Measurements from ENCODE around the gene NATD1.

The NATD1 gene

DNA sequence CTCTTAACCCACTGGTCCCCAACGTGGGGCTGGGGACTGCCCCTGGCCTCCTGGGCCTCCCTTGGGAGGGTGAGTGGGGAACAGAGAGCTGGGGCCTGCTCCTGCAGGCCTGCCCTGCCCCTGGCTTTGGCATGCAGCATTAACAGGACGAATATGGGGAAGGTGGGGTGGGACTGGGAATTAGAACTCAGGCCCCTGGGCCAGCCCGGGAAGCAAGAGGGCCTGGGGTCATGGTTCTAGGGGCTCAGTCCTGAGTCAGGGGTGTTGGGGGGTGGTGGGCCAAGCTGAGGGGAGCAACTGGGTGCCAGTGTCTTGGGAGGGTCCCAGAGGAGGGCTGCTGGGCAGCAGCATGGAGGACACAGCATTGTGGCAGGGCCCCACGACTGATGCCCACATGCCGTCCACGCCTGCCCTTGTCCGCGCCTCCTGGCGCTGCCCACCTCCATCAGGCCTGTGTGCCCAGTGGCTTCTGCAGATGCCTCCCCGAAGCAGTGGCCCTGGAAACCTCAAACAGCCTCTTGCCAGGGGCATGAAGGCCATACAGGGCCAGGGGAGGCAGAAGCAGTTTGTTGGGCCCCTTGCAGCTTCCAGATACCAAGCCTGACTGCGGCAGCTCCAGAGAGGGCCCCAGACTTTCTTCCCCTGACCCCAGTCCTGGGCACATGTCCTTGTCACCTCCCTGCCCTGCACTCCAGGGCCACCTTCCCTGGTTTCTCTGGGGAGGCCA lies 36.1 kb upstream of the NATD1 start:
- TF ChIP-seq RAD21 (IDR thresholded peaks at IDR 0.05; ENCODE audit: low read depth) (no peak), YY1 (IDR thresholded peaks at IDR 0.05; ENCODE audit: low read depth) (no peak), TEAD4 (IDR thresholded peaks at IDR 0.05) (no peak), ZBTB7A (IDR thresholded peaks at IDR 0.05; ENCODE audit: low read depth) (no peak), CEBPB (IDR thresholded peaks at IDR 0.05) (no peak), NFIC (IDR thresholded peaks at IDR 0.05) (no peak), FOXM1 (IDR thresholded peaks at IDR 0.05; ENCODE audit: borderline replicate concordance, low read depth) (no peak)
- TF ChIP-seq, protein P1, sequence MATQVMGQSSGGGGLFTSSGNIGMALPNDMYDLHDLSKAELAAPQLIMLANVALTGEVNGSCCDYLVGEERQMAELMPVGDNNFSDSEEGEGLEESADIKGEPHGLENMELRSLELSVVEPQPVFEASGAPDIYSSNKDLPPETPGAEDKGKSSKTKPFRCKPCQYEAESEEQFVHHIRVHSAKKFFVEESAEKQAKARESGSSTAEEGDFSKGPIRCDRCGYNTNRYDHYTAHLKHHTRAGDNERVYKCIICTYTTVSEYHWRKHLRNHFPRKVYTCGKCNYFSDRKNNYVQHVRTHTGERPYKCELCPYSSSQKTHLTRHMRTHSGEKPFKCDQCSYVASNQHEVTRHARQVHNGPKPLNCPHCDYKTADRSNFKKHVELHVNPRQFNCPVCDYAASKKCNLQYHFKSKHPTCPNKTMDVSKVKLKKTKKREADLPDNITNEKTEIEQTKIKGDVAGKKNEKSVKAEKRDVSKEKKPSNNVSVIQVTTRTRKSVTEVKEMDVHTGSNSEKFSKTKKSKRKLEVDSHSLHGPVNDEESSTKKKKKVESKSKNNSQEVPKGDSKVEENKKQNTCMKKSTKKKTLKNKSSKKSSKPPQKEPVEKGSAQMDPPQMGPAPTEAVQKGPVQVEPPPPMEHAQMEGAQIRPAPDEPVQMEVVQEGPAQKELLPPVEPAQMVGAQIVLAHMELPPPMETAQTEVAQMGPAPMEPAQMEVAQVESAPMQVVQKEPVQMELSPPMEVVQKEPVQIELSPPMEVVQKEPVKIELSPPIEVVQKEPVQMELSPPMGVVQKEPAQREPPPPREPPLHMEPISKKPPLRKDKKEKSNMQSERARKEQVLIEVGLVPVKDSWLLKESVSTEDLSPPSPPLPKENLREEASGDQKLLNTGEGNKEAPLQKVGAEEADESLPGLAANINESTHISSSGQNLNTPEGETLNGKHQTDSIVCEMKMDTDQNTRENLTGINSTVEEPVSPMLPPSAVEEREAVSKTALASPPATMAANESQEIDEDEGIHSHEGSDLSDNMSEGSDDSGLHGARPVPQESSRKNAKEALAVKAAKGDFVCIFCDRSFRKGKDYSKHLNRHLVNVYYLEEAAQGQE (IDR thresholded peaks at IDR 0.05; ENCODE audit: low read depth), result no peak
- TF ChIP-seq, protein P2, sequence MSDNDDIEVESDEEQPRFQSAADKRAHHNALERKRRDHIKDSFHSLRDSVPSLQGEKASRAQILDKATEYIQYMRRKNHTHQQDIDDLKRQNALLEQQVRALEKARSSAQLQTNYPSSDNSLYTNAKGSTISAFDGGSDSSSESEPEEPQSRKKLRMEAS (IDR thresholded peaks at IDR 0.05), result no peak
- TF ChIP-seq, protein P3, sequence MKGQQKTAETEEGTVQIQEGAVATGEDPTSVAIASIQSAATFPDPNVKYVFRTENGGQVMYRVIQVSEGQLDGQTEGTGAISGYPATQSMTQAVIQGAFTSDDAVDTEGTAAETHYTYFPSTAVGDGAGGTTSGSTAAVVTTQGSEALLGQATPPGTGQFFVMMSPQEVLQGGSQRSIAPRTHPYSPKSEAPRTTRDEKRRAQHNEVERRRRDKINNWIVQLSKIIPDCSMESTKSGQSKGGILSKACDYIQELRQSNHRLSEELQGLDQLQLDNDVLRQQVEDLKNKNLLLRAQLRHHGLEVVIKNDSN (IDR thresholded peaks at IDR 0.05), result no peak

DNA sequence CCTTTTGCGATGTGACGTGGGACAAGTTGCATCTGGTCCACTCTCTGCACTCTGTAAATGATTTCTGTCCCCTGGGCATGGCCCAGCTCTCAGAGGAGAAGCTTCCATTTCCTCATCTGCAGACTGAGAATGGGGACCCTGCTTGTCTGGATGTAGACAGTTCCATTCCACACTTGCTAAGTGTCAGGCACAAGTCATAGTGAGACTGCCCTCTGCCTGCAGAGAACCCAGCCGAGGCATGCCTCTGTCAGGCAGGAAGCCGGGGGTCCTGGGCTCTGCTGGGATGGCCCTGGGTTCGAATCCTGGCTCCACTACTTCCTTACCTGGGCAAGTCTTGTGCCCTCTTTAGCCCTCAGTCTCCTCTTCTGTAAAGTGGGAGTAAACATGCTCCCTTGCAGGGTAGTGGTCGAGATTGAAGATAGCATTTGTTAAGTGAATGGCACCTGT lies 35.4 kb upstream of the NATD1 start:
- no peak for TF ChIP-seq CREB1 (IDR thresholded peaks at IDR 0.05; ENCODE audit: low read depth)
- no peak for TF ChIP-seq TEAD4 (IDR thresholded peaks at IDR 0.05)
- TF ChIP-seq RAD21 (IDR thresholded peaks at IDR 0.05; ENCODE audit: low read depth), result no peak
- TF ChIP-seq EGR1 (IDR thresholded peaks at IDR 0.05), result no peak
- no peak for TF ChIP-seq ZBTB7A (IDR thresholded peaks at IDR 0.05; ENCODE audit: low read depth)
- TF ChIP-seq, protein P3 (IDR thresholded peaks at IDR 0.05), result no peak
- TF ChIP-seq YY1 (IDR thresholded peaks at IDR 0.05; ENCODE audit: low read depth), result no peak
- TF ChIP-seq, protein P2 (IDR thresholded peaks at IDR 0.05), result no peak
- TF ChIP-seq TAF1 (IDR thresholded peaks at IDR 0.05; ENCODE audit: low read depth), result no peak
- no peak for TF ChIP-seq TCF12 (IDR thresholded peaks at IDR 0.05; ENCODE audit: low read depth)
- TF ChIP-seq FOXM1 (IDR thresholded peaks at IDR 0.05; ENCODE audit: borderline replicate concordance, low read depth), result no peak
- TF ChIP-seq CEBPB (IDR thresholded peaks at IDR 0.05), result no peak
- TF ChIP-seq NFIC (IDR thresholded peaks at IDR 0.05), result no peak
- no peak for TF ChIP-seq EP300 (IDR thresholded peaks at IDR 0.05; ENCODE audit: borderline replicate concordance)
- TF ChIP-seq, protein P1 (IDR thresholded peaks at IDR 0.05; ENCODE audit: low read depth), result no peak

DNA sequence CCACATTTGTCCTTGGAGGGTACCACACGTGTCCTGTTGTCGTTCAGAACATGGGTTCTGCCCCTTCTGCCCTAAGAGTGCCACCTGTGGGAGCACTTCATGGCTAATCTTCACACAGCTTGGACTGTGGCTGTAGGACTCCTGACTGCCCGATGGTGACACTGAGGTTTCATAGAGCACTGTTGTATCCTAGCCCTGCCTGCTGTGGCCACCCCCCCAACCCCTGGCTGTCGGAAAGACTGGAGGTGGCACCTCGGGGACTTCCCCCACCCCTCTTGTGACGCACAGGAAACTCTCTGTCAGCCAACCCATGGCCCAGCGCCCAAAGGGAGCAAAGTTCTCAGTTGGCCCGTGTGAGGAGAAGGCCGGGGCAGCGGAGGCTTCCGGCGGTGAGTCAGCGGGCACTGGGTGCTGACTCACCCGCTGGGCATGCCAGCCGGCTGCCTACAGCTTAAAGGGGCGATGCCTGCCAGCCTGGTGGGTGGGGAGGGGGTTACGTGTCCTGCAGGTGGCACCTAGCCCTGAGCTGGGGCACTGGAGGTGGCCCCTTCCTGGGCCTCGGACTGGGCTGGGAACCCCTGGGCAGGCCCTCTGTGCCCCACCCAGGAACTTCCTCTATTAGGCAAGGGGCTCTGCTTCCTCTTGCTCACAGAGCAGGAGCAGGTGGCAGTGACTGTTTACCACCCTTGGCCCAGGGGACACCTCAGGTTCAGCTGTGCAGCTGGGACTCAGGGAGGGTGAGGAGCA lies 34.7 kb upstream of the NATD1 start:
- TF ChIP-seq ZBTB7A (IDR thresholded peaks at IDR 0.05; ENCODE audit: low read depth) (peak; percentile 98), TCF12 (IDR thresholded peaks at IDR 0.05; ENCODE audit: low read depth) (peak; percentile 93), CREB1 (IDR thresholded peaks at IDR 0.05; ENCODE audit: low read depth) (peak; percentile 64), CEBPB (IDR thresholded peaks at IDR 0.05) (peak; percentile 36; the same call in 1 of the 2 replicates), NFIC (IDR thresholded peaks at IDR 0.05) (peak; percentile 95), FOXM1 (IDR thresholded peaks at IDR 0.05; ENCODE audit: borderline replicate concordance, low read depth) (peak; percentile 71; the same call in 1 of the 2 replicates), EGR1 (IDR thresholded peaks at IDR 0.05) (peak; percentile 48; the same call in 1 of the 2 replicates), YY1 (IDR thresholded peaks at IDR 0.05; ENCODE audit: low read depth) (no peak), TEAD4 (IDR thresholded peaks at IDR 0.05) (peak; percentile 90), RAD21 (IDR thresholded peaks at IDR 0.05; ENCODE audit: low read depth) (peak; percentile 13; the same call in 1 of the 2 replicates), EP300 (IDR thresholded peaks at IDR 0.05; ENCODE audit: borderline replicate concordance) (peak; percentile 93), TAF1 (IDR thresholded peaks at IDR 0.05; ENCODE audit: low read depth) (no peak)
- TF ChIP-seq, protein P1 (IDR thresholded peaks at IDR 0.05; ENCODE audit: low read depth), result no peak
- TF ChIP-seq, protein P2 (IDR thresholded peaks at IDR 0.05), result peak; percentile 64; the same call in 1 of the 2 replicates
- TF ChIP-seq, protein P3 (IDR thresholded peaks at IDR 0.05), result no peak

All from Ishikawa (cell line).